ENCODE data around the gene CHPF. TPM values are rescaled to one million over a fixed set of nuclear protein-coding genes. Genes with fewer than 3 reads are reported as not detected.

The CHPF gene
- total RNA-seq, 1 donor from 2014 or later = 0.26 TPM

DNA sequence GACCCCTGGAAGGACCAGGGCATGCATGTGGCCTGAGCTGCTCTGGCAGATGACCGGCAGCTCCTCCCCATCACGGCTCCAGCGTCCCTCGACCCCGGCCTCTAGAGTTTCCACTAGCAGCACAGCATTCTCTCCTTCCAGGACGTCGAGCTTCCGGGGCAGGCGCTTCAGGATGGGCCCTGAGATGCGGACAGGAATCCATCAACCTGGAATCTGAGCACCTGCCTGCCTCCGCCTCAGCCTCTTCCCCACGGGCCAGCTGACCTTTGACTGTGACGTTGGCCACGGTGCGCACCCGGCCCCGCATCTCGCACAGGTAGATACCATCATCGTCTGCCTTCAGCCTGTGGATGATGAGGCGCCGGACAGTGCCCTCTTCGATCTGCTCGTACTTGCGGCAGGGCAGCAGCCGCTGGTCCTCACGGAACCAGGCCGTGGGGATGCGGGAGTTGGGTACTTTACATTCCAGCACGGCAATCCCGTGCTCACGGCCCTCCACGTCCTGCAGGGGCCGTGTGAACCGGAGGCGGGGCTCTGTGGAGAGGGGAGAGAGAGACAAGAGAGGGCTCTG, 24.3 kb upstream of the CHPF start:
- no peak for DNase-seq (ENCODE audit: low read depth in 2 of 2)

GRCh38 chr2:219567131-219567530, 23.5 kb upstream of the CHPF start:
- no peak for DNase-seq (ENCODE audit: low read depth in 2 of 2)

DNA sequence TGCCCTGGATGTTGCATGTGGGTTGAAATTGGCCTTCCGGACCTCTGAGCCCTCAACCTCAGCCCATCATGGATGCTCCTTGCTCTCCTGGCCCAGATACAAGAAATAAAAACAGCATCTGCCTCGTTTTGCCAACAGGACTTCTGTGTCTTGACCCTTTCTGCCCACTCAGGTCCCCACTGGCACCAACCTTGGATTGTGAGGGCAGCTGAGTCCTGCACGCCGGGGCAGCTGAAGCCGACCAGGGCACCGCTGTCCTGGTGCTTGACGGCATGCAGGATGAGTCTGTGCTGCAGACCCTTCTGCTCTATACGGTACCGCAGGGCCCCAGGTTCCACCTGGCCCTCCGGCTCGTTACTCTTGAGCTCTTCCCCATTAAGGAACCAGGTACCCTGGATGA, 23.0 kb upstream of the CHPF start:
- no peak for DNase-seq (ENCODE audit: low read depth in 2 of 2)

DNA sequence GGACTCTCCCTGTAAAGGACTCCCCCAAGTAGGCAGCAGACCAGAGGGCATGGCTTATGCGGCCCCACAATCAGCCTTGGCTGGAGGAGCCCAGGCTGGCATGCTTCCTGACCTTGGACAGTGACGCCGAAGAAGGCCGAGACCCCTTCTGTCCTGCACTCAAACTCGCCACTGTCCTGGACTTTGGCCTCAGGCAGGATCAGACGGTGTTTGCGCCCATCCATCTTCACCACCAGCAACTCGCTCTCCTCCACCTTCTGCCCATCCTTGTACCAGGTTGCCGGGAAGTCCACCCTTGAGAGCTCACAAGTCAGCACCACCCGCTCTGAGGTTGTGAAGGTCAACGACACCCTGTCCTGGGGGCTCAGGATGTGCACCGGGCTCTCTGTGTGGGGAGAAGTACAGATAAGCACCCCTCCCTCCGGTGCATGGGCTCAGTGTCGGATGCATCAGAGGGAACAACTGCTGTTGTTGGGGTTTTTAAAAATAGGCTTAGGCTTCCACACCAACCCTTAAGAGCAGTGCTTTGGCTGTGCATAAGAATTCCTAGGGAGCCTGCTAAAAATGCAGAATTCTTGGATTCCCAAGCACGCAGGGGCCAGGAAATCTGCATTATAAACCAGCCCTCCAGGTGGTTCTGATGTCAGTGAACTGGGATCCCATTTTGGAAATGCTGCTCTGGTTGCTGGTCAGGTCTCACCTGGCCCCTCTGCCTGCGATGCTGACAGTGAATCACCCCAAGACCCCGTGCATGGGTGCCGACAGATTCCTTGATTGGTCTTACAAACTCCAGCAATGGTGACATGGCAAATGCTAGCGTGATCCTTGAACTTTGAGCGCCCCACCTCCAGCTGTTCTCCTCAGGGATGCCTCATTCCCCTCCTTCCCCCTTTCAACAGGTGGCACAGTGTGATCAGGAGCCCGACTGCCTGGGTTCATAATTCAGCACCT, 21.8 kb upstream of the CHPF start:
- no peak for DNase-seq (ENCODE audit: low read depth in 2 of 2)

- no peak for DNase-seq (ENCODE audit: low read depth in 2 of 2)
Measured at GRCh38 chr2:219563271-219563928, 19.8 kb upstream of the CHPF start.

GRCh38 chr2:219562049-219563020, 18.7 kb upstream of the CHPF start:
- DNase-seq (ENCODE audit: low read depth in 2 of 2) = no peak

- no peak for DNase-seq (ENCODE audit: low read depth in 2 of 2)
Measured at GRCh38 chr2:219561179-219562048, 17.8 kb upstream of the CHPF start.

GRCh38 chr2:219560893-219561178, 17.2 kb upstream of the CHPF start:
- no peak for DNase-seq (ENCODE audit: low read depth in 2 of 2)

- no peak for DNase-seq (ENCODE audit: low read depth in 2 of 2)
Measured at GRCh38 chr2:219560037-219560892, 16.7 kb upstream of the CHPF start.

DNA sequence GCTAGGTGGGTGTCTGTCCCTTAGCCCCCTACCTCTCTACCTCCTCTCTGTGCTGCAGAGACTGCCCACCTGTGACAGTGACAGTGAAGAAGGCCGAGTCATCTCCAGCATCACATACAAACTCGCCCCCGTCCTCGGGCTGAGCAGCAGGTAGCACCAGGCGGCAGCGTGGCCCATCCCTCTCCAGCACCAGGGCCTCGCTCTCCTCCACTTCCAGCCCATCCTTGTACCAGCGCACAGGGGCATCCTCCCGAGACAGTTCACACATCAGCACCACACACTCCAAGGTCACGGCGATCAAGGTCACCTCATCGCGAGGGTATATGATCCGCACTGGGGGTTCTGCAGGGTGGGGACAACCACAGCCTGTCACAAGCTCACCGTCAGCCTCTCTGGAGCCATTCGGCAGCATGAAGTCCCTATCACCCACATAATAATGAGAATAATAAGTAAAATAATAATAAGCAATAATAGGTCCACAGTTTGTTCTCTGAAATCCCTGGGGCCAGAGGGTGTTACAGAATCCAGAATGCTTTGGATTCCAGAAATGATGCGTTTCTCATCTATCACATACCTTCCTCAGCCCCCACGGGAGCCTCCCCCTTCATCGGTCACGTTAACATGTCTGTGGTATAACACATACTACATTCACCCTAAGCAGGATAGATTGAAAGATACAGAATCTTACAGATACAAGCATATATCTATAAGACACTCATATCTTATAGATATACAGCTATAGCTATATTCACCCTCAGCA, 15.7 kb upstream of the CHPF start:
- DNase-seq (ENCODE audit: low read depth in 2 of 2) = no peak

DNA sequence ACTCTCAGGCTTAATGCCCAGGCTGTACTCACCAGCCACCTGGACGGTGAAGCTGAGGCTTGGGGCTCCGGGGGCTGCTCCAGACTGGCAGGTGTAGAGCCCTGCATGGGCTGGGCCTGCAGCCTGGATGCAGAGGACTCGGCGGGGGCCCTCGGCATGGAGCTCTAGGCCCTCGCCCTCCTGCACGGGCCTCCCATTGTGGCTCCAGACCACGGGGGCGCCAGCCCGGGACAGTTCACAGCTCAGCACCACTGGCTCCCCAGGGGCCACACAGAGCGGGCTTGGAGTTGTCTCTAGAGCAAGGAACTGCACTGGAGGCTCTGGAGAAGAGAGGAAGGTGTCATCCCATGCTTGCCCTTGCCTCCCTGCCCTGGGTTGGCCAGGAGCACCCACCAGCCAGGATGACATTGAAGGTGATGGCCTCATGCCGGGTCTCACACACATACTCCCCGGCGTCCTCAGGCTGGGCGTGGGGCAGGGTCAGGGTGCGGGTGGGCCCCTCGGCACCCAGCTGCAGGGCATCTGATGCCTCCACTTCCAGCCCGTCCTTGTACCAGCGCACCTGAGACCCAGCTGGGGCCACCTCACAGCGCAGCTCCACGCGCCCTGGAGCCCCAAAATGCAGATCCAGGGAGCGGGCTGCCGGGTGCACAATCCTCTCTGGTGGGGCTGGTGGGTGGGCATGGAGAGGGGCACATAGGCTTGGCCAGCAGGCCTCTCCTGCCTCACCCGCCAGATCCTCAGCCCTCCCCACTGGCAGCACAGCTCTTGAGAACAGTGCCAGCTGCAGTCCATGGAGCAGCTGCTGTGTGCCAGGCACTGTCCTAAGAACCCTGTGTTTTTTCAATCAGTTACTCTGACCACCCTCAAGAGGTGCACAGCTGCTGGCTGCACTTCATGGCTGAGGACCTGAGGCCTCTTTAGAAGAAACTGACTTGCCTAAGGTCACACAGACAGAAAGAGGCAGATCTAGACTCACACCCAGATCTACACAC, 14.5 kb upstream of the CHPF start:
- no peak for DNase-seq (ENCODE audit: low read depth in 2 of 2)

DNA sequence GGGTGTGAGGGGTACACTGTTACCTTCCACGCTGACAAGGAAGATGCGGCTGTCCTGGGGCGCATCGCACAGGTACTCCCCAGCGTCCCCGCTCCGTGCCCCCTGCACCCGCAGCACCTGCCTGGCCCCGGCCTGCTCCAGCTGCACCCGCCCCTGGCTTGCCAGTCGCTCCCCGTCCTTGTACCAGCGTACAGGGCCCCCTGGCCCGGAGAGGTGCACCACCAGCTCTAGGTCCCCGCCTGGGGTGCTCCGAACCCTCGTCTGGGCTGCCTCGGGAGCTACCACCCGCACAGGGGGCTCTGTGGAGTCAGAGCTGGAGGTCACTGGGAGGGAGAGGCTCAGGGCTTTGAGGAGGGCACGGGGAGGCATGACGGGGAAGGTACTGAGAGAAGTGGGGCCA, 13.7 kb upstream of the CHPF start:
- DNase-seq (ENCODE audit: low read depth in 2 of 2) = no peak

DNA sequence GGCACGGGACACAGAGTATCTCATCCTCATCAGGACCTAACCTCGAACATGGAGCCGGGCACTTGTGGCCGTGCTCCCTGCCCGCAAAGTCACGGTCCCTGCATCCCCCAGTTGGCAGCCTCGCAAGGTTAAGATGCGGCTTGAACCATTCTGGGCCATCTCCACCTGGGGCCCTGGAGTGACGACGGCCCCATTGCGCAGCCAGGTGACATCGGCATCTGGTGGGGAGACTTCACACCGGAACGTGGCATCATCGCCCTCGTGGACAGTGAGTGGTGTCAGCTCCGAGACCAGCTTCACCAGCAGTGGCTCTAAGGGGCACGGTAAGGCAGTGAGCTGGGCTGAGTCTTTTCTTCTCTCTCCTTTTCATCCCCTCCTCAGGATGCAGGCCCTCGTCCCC, 12.8 kb upstream of the CHPF start:
- DNase-seq (ENCODE audit: low read depth in 2 of 2) = no peak

DNA sequence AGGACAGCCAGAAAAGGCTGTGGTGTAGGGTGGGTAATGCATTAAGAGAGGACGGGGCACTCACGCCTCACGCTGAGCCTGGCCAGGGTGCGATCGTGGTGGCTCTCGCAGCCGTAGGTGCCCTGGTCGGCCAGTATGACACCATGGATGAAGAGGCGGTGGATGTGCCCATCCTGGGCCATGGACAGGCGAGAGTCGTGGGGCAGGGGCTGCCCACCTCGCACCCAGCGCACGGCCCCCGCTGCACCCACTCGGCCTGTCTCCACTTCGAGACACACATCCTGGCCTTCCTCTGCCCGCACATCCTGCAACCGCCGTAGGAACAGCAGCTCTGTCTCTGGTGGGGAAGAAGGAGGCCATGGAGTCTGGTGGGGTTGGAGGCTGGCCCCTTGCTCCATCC, 12.3 kb upstream of the CHPF start:
- no peak for DNase-seq (ENCODE audit: low read depth in 2 of 2)

- no peak for DNase-seq (ENCODE audit: low read depth in 2 of 2)
Measured at GRCh38 chr2:219554350-219554749, 10.7 kb upstream of the CHPF start.

DNA sequence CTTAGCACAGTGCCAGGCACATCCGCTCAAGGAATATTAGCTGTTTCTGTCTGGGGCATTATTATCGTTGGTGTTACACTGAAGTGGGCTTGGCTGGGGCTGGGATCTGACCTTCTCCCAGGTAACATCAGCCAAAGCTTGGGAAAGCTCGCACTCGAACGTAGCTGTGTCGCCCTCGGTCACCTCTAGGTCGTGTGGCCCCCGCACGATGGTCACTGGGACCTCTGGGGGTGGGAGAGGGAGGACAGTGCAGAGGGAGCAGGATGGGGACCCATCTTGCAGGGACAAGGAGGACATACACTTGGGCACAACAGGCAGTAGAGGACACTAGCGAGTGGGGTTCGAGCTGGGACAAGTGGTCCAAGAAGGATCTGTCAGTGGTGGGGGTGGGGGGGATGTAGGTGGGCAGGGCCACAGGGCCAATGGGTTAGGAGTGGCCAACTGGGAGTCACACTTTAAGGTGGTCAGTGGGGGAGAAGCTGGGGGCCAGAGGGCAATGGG, 9.9 kb upstream of the CHPF start:
- no peak for DNase-seq (ENCODE audit: low read depth in 2 of 2)

DNA sequence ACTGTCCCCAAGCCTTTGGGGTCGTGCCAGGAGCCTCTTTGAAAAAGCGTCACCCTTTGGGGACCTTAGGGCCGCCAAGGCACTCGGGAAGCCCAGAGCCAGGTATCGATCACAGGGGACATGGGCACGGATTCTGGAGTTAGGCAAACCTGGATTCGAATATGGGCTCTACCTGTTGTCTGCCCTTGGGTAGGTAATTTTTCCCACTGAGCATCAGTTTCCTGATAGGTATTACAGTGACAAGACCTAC, 9.5 kb upstream of the CHPF start:
- DNase-seq (ENCODE audit: low read depth in 2 of 2) = no peak
